HG03159 (cell line): Measurements from ENCODE around the gene YIF1A.
A peak's percentile ranks its signal among the peaks of the same experiment; 100 is the strongest.
"Not testable (repeated sequence)": the region's sequence is repeated elsewhere in the genome, so short reads cannot be mapped to it uniquely, and the experiment has no call there.

Experiments
- ATAC-seq: cut with Tn5 transposase; IDR thresholded peaks from one replicate; pipeline ENCODE4 v1.9.1; 2021; ENCODE audit warnings: mild to moderate bottlenecking, moderate library complexity; ENCODE audit not compliant: unreplicated experiment

Gene YIF1A

GRCh38 chr11:66326261-66327111, 37.5 kb upstream of the YIF1A start:
- ATAC-seq = no peak

DNA sequence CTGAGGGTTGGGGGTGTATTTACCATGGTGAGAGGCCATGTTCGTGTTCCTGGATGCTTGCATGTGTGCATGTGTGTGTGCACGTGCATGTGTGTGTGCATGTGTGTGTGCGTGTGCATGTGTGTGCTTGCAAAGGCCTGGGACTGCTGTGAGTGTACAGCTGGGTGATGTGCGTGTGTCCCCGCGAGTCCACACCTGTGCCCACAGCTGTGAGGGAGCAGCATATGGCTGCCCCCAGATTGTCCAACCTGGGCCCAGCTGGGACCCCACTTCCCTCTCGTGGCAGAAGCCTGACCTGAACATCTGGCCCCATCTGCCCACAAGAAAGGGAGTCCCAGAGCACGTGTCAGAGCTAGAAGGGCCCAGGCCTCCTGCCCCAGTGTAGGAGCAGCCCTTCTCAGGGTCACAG, 36.3 kb upstream of the YIF1A start:
- ATAC-seq = no peak

- ATAC-seq = no peak
These were observed 35.7 kb upstream of the YIF1A start for GRCh38 chr11:66324664-66325063.

DNA sequence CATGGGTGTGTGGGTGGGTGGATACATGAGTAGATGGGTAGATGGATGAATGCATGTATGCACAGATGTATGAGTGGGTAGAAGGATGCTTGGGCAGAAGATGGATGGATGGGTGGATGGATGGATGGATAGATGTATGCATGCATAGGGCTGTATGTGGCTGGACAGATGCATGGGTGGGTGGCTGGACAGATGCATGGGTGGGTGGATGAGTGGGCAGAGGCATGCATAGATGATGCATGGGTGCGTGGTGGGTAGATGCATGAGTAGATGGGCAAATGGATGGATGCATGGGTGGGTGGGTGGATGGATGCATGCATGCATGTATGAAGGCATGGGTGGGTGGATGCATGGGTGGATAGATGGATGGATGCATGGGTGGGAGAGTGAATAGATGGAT, 34.7 kb upstream of the YIF1A start:
- no peak for ATAC-seq

DNA sequence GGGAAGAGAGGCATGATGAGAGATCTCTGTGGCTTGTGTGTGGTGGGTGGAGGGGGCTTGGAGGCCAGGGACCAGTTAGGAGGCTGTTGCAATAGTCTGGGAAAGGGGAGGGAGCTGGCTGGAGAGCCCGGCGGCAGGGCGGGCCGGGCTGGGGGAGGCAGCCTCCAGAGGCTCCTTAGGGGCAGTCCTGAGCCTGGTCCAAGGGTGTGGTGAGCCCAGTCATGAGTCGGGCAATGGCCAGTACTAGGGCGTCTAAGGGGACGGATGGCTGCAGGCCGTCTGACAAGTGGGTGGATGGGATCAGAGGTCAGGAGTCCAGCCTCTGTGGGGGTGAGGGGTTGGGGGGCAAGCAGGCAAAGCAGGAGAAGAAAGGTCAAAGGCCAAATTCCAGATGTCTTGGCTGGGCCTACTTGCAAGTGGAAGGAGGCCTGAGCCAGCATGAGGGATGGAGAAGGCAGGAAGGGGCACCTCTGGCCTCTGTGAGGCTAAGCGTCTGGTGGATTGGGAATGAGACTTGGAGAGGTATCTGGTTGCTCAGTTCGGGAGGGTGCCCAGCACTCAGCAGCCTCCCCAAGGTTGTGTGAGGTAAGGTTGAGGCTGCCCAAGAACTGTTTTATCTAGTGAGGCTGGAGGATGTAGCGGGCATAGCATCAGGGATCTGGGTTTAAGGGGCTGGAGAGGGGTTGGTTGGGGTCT, 33.9 kb upstream of the YIF1A start:
- no peak for ATAC-seq

DNA sequence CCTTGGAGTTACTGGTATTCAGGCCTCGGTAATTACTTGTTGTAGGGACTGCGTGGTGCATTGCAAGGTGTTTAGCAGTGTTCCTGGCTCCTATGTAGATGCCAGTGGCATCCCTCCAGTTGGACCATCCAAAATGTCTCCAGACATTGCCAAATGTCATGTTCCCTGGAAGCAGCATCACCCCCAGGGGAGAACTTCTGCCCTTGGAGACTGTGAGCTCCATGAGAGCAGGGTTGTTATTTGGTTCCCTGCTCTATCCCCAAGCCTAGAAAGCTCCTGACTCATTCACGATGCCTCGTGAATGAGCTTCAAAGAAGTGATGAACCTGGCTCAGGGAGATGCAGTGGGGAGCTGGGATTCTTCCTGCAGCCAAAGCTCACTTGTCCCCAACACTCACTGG, 32.7 kb upstream of the YIF1A start:
- no peak for ATAC-seq

- ATAC-seq = not testable (repeated sequence)
These were observed 31.8 kb upstream of the YIF1A start for GRCh38 chr11:66320748-66321147.

- not testable (repeated sequence) for ATAC-seq
These were observed 31.3 kb upstream of the YIF1A start for GRCh38 chr11:66320289-66320688.

- no peak for ATAC-seq
These were observed 29.6 kb upstream of the YIF1A start for GRCh38 chr11:66318600-66318970.

- ATAC-seq = no peak
These were observed 29.0 kb upstream of the YIF1A start for GRCh38 chr11:66317723-66318599.

GRCh38 chr11:66317322-66317722, 28.4 kb upstream of the YIF1A start:
- ATAC-seq = no peak

DNA sequence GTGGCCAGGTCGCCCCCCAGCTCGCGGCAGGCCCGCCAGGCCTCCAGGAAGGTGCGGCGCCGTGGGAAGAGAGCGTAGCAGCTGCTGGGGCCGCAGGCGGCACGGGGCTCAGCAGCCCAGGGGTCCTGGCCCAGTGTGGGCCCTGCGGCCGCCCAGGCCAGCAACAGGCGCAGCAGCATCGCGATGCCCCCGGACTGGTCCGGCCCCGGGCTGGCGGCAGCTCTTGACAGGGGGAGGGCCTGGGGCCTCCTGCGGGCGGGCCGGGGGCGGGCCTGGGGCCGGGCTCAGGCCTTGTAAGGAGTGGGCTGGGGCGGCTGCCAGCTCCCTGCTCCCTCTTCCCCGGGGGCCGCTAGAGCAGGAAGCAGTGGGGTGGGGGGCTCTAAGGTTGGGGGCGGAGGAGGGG, 27.9 kb upstream of the YIF1A start, which contains the start of gene CD248:
TSS of gene CD248 (minus strand) at position 196 of the 403 bp plus-strand sequence. CDS start at position 179, 17 bp downstream.
- no peak for ATAC-seq

DNA sequence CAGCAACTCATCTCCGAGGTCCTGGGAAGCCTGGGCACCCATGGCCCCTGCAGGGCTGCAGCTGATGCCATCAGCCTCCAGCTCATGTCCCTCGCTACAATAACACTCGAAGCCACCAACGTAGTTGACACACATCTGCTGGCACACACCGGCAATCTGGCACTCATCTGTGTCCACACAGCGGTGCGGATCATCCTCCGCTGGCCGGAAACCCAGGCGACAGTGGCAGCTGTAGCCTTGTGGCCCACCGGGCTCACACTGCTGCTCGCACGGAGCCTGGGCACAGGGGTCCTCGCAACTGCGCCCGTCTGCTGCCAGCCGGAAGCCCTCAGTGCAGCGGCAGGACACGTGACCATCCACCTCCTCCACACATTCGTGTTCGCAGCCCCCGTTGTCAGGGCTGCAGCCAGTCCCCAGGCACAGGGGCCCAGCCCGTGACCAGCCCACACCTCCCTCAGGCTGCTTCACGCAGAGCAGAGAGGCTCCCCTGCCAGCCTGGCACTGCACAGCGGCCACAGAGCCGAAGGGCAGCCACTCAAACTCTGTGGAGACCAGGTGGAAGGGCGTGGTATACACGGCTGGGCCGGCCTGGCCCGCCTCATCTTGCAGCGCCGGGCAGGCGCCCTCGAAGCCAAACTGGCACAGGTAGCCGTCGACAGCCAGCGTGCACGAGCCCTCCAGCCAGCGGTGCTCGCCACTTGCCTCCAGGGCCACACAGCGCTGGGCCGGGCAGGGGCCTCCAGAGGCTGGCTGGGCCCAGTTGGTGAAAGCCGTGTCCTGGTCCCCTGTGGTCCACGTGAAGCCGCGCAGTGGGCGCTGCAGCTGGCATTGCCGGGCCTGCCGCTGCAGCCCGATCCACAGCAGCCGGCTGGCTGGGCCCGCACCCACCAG, 27.2 kb upstream of the YIF1A start:
- no peak for ATAC-seq

- no peak for ATAC-seq
These were observed 26.5 kb upstream of the YIF1A start for GRCh38 chr11:66315498-66315885.

GRCh38 chr11:66314561-66315497, 25.9 kb upstream of the YIF1A start:
- ATAC-seq = no peak

DNA sequence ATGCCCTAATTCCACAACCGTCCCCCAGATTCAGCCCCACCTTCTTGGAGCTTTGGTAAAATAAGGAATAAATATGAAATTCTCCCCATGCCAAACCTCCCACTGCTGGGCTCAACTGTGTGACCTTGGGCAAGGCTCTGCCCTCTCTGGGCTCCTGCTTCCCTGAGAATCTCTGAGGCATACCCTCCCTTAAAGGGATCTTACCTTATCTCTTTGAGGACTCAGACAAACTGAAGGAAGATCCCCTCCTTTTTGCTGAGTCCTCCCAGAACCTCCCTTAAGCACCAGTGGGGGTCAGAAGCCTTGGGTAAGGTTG, 25.2 kb upstream of the YIF1A start:
- no peak for ATAC-seq

- no peak for ATAC-seq
These were observed 24.6 kb upstream of the YIF1A start for GRCh38 chr11:66313321-66314185.

DNA sequence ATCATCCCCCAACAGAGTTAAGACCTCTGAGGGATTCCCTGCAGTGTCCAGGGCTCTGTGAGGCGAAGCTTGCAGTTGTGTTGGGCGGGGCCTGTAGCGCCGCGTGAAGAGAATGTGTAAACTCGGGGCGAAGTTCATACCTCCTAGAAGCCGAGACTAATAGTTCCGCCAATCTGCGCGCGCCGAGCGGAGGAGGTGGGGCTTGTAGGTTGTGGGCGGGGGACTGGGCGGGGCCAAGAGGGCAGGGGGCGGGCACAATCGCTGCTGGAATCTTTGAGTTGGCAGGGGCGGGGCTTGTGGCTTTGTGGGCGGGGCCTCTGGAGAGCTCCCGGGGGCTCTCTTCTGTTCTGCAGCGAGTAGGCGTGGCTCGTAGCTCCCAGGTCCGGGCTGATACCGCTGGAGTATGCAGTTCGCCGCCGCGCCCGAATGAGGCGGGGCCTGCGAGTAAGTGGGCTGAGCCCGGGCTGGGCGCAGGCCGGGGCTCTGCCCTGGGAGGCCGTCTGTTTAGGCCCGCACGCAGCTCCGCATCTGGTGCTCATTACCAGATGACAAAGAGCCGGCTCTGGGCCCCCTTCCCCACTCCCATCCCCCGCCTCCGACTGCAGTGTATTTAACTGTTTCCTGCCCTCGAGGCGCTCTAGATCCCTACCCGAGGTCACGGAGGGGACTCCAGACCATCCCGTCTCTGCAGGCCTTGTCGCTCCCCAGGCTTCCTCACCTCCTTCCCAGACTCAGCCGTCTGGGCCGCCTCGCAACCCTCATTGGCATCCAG, 23.8 kb upstream of the YIF1A start:
- ATAC-seq = peak; percentile 59
